ENCODE data around the gene LMOD2.

LMOD2 gene

GRCh38 chr7:123673137-123673732, 17.6 kb downstream of the LMOD2 start:
- TF ChIP-seq ZFX (IDR thresholded peaks at IDR 0.05), result no peak
- no peak for TF ChIP-seq CTCF (conservative IDR thresholded peaks at IDR 0.05)

GRCh38 chr7:123673752-123674398, 18.2 kb downstream of the LMOD2 start:
- no peak for TF ChIP-seq ZFX (IDR thresholded peaks at IDR 0.05)
- no peak for TF ChIP-seq CTCF (conservative IDR thresholded peaks at IDR 0.05)
- H3K27ac ChIP-seq, result no peak overlapping the region

More at GRCh38 chr7:123673137-123673732, 17.6 kb downstream of the LMOD2 start:
- H3K27ac ChIP-seq, result no peak overlapping the region

- no peak overlapping the region for H3K27ac ChIP-seq
- no peak for TF ChIP-seq ZFX (IDR thresholded peaks at IDR 0.05)
- no peak for TF ChIP-seq CTCF (conservative IDR thresholded peaks at IDR 0.05)
Measured at GRCh38 chr7:123674399-123675180, 18.9 kb downstream of the LMOD2 start.

GRCh38 chr7:123675181-123675473, 19.5 kb downstream of the LMOD2 start:
- no peak overlapping the region for H3K27ac ChIP-seq
- no peak for TF ChIP-seq CTCF (conservative IDR thresholded peaks at IDR 0.05)
- TF ChIP-seq ZFX (IDR thresholded peaks at IDR 0.05), result no peak

- TF ChIP-seq CTCF (conservative IDR thresholded peaks at IDR 0.05) (no peak), ZFX (IDR thresholded peaks at IDR 0.05) (no peak)
- no peak overlapping the region for H3K27ac ChIP-seq
Measured at GRCh38 chr7:123677061-123677715, 21.5 kb downstream of the LMOD2 start.

GRCh38 chr7:123679614-123680013, 23.9 kb downstream of the LMOD2 start:
- TF ChIP-seq CTCF (conservative IDR thresholded peaks at IDR 0.05) (no peak), ZFX (IDR thresholded peaks at IDR 0.05) (no peak)
- H3K27ac ChIP-seq, result no peak overlapping the region

GRCh38 chr7:123680580-123680979, 24.9 kb downstream of the LMOD2 start:
- no peak overlapping the region for H3K27ac ChIP-seq

More at GRCh38 chr7:123680580-123680979, 24.9 kb downstream of the LMOD2 start:
- no peak for TF ChIP-seq ZFX (IDR thresholded peaks at IDR 0.05)
- TF ChIP-seq CTCF (conservative IDR thresholded peaks at IDR 0.05), result no peak
